Loucy (cell line): Measurements from ENCODE around the gene AP1B1.
"Not testable (repeated sequence)": the region's sequence is repeated elsewhere in the genome, so short reads cannot be mapped to it uniquely, and the experiment has no call there.

ENCODE experiments used
- H2AFZ ChIP-seq: fragments of 200-600 bp; sonication (generic); 2 replicates; pipeline ENCODE4 v1.6.0; 2016; ENCODE audit warnings: antibody characterized with exemption, mild to moderate bottlenecking, low read length, moderate library complexity
- H3F3A ChIP-seq: fragments of 200-600 bp; 2 replicates; pipeline ENCODE4 v1.6.0; 2016; ENCODE audit warnings: antibody characterized with exemption, low read depth, mild to moderate bottlenecking
- H3K27me3 ChIP-seq: fragments of 200-600 bp; sonication (generic); 2 replicates; pipeline ENCODE4 v1.6.1; 2014; ENCODE audit warnings: low read length, mild to moderate bottlenecking; ENCODE audit not compliant: insufficient read depth, poor library complexity, severe bottlenecking
- H3K36me3 ChIP-seq: fragments of 200-600 bp; sonication (generic); 2 replicates; pipeline ENCODE4 v1.6.1; 2016; ENCODE audit warnings: low read length; ENCODE audit not compliant: insufficient read depth
- H3K4me1 ChIP-seq: fragments of 200-600 bp; sonication (generic); 2 replicates; pipeline ENCODE4 v1.5.1; 2014; ENCODE audit warnings: low read length, mild to moderate bottlenecking; ENCODE audit not compliant: insufficient read depth, poor library complexity, severe bottlenecking
- H3K4me2 ChIP-seq: fragments of 200-600 bp; sonication (generic); 2 replicates; pipeline ENCODE4 v1.6.0; 2014; ENCODE audit warnings: antibody characterized with exemption, low read length, low read depth, mild to moderate bottlenecking; ENCODE audit not compliant: poor library complexity, severe bottlenecking
- H3K4me3 ChIP-seq: fragments of 200-600 bp; sonication (generic); 2 replicates; pipeline ENCODE4 v1.5.1; 2014; ENCODE audit warnings: low read length, mild to moderate bottlenecking, mixed read lengths; ENCODE audit not compliant: poor library complexity, severe bottlenecking
- H3K79me2 ChIP-seq: fragments of 200-600 bp; sonication (generic); 2 replicates; pipeline ENCODE4 v1.6.1; 2014; ENCODE audit warnings: low read length; ENCODE audit not compliant: insufficient read depth
- H3K9ac ChIP-seq: fragments of 200-600 bp; sonication (generic); 2 replicates; pipeline ENCODE4 v1.6.0; 2014; ENCODE audit warnings: mild to moderate bottlenecking, low read depth, low read length, moderate library complexity; ENCODE audit not compliant: poor library complexity, severe bottlenecking
- H3K9me2 ChIP-seq: fragments of 200-600 bp; sonication (generic); replicated peaks from 2 replicates; pipeline ENCODE4 v1.6.1; 2016; ENCODE audit warnings: low read depth, low read length, mixed read lengths
- H3K9me3 ChIP-seq: fragments of 200-600 bp; sonication (generic); 2 replicates; pipeline ENCODE4 v1.6.1; 2014; ENCODE audit warnings: mild to moderate bottlenecking, antibody characterized with exemption, low read length, low read depth; ENCODE audit not compliant: insufficient read depth
- H4K20me1 ChIP-seq: fragments of 200-600 bp; sonication (generic); 2 replicates; pipeline ENCODE4 v1.6.0; 2014; ENCODE audit warnings: antibody characterized with exemption, low read length, mild to moderate bottlenecking; ENCODE audit not compliant: insufficient read depth, poor library complexity, severe bottlenecking
- EZH2phosphoT487 ChIP-seq: fragments of 200-600 bp; IDR thresholded peaks from 2 replicates; pipeline ENCODE4 v1.6.1; 2018; ENCODE audit warnings: antibody characterized with exemption, mild to moderate bottlenecking, moderate library complexity, borderline replicate concordance
- TF ChIP-seq, protein P1 (sequence below): fragments of 200-600 bp; sonication (generic); conservative IDR thresholded peaks from 2 replicates; pipeline ENCODE4 v1.5.1; 2014; ENCODE audit warnings: mild to moderate bottlenecking, antibody characterized with exemption, low read length

The AP1B1 gene

DNA sequence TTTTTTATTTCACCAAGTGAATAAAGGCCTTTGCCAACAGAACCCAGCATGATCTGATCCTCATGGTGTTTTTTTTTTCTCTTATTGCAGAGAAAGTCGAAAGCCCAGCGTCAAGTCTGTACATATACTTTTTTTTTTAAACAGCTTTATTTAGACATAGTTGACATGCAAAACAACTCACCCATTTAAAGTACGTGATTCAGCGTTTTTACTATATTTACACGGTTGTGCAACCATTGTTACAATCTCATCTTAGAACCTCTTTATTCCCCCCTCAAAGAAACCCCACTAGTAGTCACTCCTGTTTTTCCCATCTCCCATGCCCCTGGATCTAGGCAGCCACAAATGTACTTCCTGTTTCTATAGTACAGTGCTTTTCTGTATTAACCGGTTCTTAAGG, 20.6 kb upstream of the AP1B1 start:
- no peak for TF ChIP-seq EZH2phosphoT487
- TF ChIP-seq, protein P1, sequence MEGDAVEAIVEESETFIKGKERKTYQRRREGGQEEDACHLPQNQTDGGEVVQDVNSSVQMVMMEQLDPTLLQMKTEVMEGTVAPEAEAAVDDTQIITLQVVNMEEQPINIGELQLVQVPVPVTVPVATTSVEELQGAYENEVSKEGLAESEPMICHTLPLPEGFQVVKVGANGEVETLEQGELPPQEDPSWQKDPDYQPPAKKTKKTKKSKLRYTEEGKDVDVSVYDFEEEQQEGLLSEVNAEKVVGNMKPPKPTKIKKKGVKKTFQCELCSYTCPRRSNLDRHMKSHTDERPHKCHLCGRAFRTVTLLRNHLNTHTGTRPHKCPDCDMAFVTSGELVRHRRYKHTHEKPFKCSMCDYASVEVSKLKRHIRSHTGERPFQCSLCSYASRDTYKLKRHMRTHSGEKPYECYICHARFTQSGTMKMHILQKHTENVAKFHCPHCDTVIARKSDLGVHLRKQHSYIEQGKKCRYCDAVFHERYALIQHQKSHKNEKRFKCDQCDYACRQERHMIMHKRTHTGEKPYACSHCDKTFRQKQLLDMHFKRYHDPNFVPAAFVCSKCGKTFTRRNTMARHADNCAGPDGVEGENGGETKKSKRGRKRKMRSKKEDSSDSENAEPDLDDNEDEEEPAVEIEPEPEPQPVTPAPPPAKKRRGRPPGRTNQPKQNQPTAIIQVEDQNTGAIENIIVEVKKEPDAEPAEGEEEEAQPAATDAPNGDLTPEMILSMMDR = no peak
- Histone ChIP-seq H3K4me2 (no peak overlapping the region), H2AFZ (no peak overlapping the region)

DNA sequence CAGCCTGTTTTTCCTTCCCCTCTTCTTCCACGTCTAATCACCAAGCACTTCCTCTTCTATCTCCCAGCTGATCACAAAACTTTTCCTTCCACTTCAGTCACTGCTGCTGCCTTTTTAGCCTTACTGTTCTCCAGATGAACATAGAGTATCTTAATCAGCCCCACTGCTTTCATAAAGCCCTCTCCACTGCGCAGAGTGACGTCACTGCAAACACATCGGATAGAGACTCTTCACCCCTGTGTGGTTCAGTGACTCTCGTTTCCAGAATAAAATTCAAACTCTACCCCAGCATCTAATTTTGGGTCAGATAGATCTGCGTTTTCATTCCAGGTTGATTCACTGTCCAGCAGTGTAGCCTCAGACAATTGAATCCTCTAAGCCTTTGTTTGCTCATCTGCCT, 13.2 kb upstream of the AP1B1 start:
- not testable (repeated sequence) for H3F3A ChIP-seq, H3K36me3 ChIP-seq, H3K9me3 ChIP-seq, H4K20me1 ChIP-seq, H3K27me3 ChIP-seq, H3K4me2 ChIP-seq, H3K4me3 ChIP-seq, H2AFZ ChIP-seq, H3K9ac ChIP-seq, H3K79me2 ChIP-seq, H3K9me2 ChIP-seq, H3K4me1 ChIP-seq

More for the DNA sequence above, 20.6 kb upstream of the AP1B1 start:
- Histone ChIP-seq H4K20me1 (no peaks in the 10 kb centered on the region), H3K9me2 (no peaks in the 10 kb centered on the region), H3K79me2 (no peaks in the 10 kb centered on the region), H3K4me1 (peaks cover 6% of the 10 kb centered on the region), H3K4me3 (no peak overlapping the region), H3K27me3 (no peaks in the 10 kb centered on the region), H3F3A (no peaks in the 10 kb centered on the region), H3K9ac (no peak overlapping the region), H3K9me3 (no peaks in the 10 kb centered on the region), H3K36me3 (no peaks in the 10 kb centered on the region)

DNA sequence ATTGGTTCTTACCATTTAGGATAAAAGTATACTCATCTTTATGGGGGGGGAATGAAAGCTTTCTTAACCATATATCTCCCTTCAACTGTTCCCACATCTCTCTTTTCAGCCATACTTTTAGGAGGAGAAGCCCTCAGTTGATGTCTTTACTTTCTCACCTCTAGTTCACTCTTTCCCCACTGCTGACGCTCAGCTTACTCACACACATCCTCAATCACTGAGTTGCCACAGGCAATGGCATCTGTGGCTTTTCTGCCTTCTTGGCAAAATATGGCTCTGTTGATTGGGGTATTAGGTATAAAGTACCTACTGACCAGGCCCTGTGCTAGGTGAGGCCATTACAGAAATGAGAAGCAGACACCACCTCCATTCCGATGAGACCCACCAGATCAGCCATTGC, 12.2 kb upstream of the AP1B1 start:
- no peaks in the 10 kb centered on the region for H3K4me1 ChIP-seq
- no peak overlapping the region for H3K4me3 ChIP-seq
- H3K79me2 ChIP-seq = no peaks in the 10 kb centered on the region
- H4K20me1 ChIP-seq = no peaks in the 10 kb centered on the region
- H2AFZ ChIP-seq = no peak overlapping the region
- H3K4me2 ChIP-seq = no peak overlapping the region
- no peaks in the 10 kb centered on the region for H3K36me3 ChIP-seq
- H3K9me3 ChIP-seq = no peaks in the 10 kb centered on the region
- H3K27me3 ChIP-seq = no peaks in the 10 kb centered on the region
- no peaks in the 10 kb centered on the region for H3F3A ChIP-seq
- H3K9ac ChIP-seq = no peak overlapping the region
- no peaks in the 10 kb centered on the region for H3K9me2 ChIP-seq
- no peak for TF ChIP-seq EZH2phosphoT487
- TF ChIP-seq, protein P1 = no peak

DNA sequence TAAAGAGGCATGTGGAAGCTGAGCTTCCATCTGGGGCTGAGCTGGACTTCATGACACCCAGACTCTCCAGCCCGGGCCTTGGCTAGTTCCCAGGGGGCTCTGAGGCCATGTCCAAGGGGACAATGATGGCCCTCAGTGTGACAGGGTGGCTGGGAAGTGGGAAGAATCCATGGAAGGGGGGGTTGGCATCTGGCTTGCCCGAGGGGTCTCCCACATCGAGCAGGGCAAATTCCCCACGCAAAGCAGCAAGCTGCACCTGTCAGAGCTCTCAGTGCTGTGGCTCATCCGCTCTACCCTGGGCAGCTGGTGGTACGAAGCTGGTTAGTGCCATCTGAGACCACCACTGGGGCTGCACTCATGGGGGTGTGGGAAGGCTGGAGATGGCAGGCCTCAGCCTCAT, 9.4 kb upstream of the AP1B1 start:
- H3K27me3 ChIP-seq = no peaks in the 10 kb centered on the region
- H3K36me3 ChIP-seq = no peaks in the 10 kb centered on the region
- no peak overlapping the region for H2AFZ ChIP-seq

More for the DNA sequence above, 9.4 kb upstream of the AP1B1 start:
- no peak overlapping the region for H3K4me2 ChIP-seq
- H3K4me3 ChIP-seq = no peak overlapping the region
- H3K9ac ChIP-seq = no peak overlapping the region
- H3K79me2 ChIP-seq = no peaks in the 10 kb centered on the region
- no peaks in the 10 kb centered on the region for H3K9me3 ChIP-seq
- no peak for TF ChIP-seq EZH2phosphoT487
- TF ChIP-seq, protein P1 = no peak
- H3K4me1 ChIP-seq = peaks cover 2% of the 10 kb centered on the region
- no peaks in the 10 kb centered on the region for H4K20me1 ChIP-seq
- H3F3A ChIP-seq = no peaks in the 10 kb centered on the region
- no peaks in the 10 kb centered on the region for H3K9me2 ChIP-seq
